GM12891 (cell line): Measurements from ENCODE around the gene MYO18A.

Experiments used
- DNase-seq: peaks from one replicate; pipeline ENCODE4 v3.0.0; 2011; ENCODE audit warnings: low spot score; ENCODE audit not compliant: insufficient read length
- FAIRE-seq: peaks from 2 replicates; lab custom pipeline; 2011; peaks lifted over from hg19 to GRCh38; lab: Jason Lieb, UNC
- PAX5 ChIP-seq: IDR thresholded peaks from 2 replicates; pipeline ENCODE4 v1.6.1; 2011; ENCODE audit warnings: low read length, moderate library complexity, mild to moderate bottlenecking; ENCODE audit not compliant: insufficient read depth, severe bottlenecking
- POLR2A ChIP-seq: IDR thresholded peaks from 2 replicates; pipeline ENCODE4 v1.6.1; 2011; ENCODE audit warnings: low read depth, low read length, control low read depth
- POLR2AphosphoS5 ChIP-seq: IDR thresholded peaks from 2 replicates; pipeline ENCODE4 v1.6.1; 2011; ENCODE audit warnings: low read depth, low read length, control low read depth
- POU2F2 ChIP-seq: IDR thresholded peaks from 2 replicates; pipeline ENCODE4 v1.6.1; 2011; ENCODE audit warnings: low read depth, mild to moderate bottlenecking, control low read depth, low read length, moderate library complexity
- SPI1 ChIP-seq: IDR thresholded peaks from 2 replicates; pipeline ENCODE4 v1.6.1; 2011; ENCODE audit warnings: low read depth, low read length, control low read depth
- TAF1 ChIP-seq: IDR thresholded peaks from 2 replicates; pipeline ENCODE4 v1.6.1; 2011; ENCODE audit warnings: low read depth, low read length, control low read depth

MYO18A gene

GRCh38 chr17:29120433-29120832, 59.8 kb downstream of the MYO18A start:
- no peak for FAIRE-seq
- no peak for DNase-seq
- TF ChIP-seq POLR2AphosphoS5 (no peak), POU2F2 (no peak), POLR2A (no peak), SPI1 (no peak), TAF1 (no peak), PAX5 (no peak)

- TF ChIP-seq TAF1: no peak
- TF ChIP-seq POU2F2: no peak
- no peak for TF ChIP-seq POLR2AphosphoS5
- TF ChIP-seq SPI1: no peak
- no peak for TF ChIP-seq POLR2A
- no peak for TF ChIP-seq PAX5
- DNase-seq: no peak
- FAIRE-seq: no peak
These were observed 60.9 kb downstream of the MYO18A start for GRCh38 chr17:29119265-29119664.

GRCh38 chr17:29116804-29117753, 63.1 kb downstream of the MYO18A start:
- FAIRE-seq (peak; percentile 96), DNase-seq (peak; percentile 77)
- TF ChIP-seq PAX5: no peak
- no peak for TF ChIP-seq POU2F2
- TF ChIP-seq POLR2A: no peak
- no peak for TF ChIP-seq SPI1
- no peak for TF ChIP-seq POLR2AphosphoS5
- TF ChIP-seq TAF1: no peak

GRCh38 chr17:29115961-29116803, 64.0 kb downstream of the MYO18A start:
- peak; percentile 57 for DNase-seq
- no peak for FAIRE-seq
- no peak for TF ChIP-seq PAX5
- no peak for TF ChIP-seq SPI1
- TF ChIP-seq TAF1: no peak
- TF ChIP-seq POU2F2: no peak
- no peak for TF ChIP-seq POLR2A
- TF ChIP-seq POLR2AphosphoS5: no peak

- DNase-seq (no peak), FAIRE-seq (no peak)
- TF ChIP-seq POLR2AphosphoS5: no peak
- no peak for TF ChIP-seq POLR2A
- no peak for TF ChIP-seq POU2F2
- TF ChIP-seq SPI1: no peak
- no peak for TF ChIP-seq TAF1
- TF ChIP-seq PAX5: no peak
These were observed 64.8 kb downstream of the MYO18A start for GRCh38 chr17:29115435-29115834.

GRCh38 chr17:29114141-29114540, 66.1 kb downstream of the MYO18A start:
- TF ChIP-seq TAF1 (no peak), POLR2A (no peak), POLR2AphosphoS5 (no peak), PAX5 (no peak), SPI1 (no peak), POU2F2 (no peak)
- DNase-seq (no peak), FAIRE-seq (no peak)

- TF ChIP-seq POLR2AphosphoS5: no peak
- no peak for TF ChIP-seq TAF1
- no peak for TF ChIP-seq SPI1
- no peak for DNase-seq
- no peak for FAIRE-seq
These were observed 66.9 kb downstream of the MYO18A start for GRCh38 chr17:29113334-29113733.

- TF ChIP-seq TAF1 (no peak), POLR2A (no peak), POU2F2 (no peak), SPI1 (no peak), POLR2AphosphoS5 (no peak), PAX5 (no peak)
- DNase-seq: no peak
- FAIRE-seq: no peak
These were observed 67.4 kb downstream of the MYO18A start for GRCh38 chr17:29112771-29113295.

GRCh38 chr17:29111816-29112499, 68.2 kb downstream of the MYO18A start:
- DNase-seq (peak; percentile 81), FAIRE-seq (peak; percentile 87)
- TF ChIP-seq TAF1: no peak
- no peak for TF ChIP-seq POLR2A
- TF ChIP-seq POU2F2: 0 out of 2 replicates have a peak, but pooled peaks have one; percentile 25
- TF ChIP-seq SPI1: no peak
- no peak for TF ChIP-seq PAX5
